Measurements from ENCODE around the gene GADD45GIP1.
A peak's percentile ranks its signal among the peaks of the same experiment; 100 is the strongest.
"Not testable (repeated sequence)": the region's sequence is repeated elsewhere in the genome, so short reads cannot be mapped to it uniquely, and the experiment has no call there.

Gene GADD45GIP1

DNA sequence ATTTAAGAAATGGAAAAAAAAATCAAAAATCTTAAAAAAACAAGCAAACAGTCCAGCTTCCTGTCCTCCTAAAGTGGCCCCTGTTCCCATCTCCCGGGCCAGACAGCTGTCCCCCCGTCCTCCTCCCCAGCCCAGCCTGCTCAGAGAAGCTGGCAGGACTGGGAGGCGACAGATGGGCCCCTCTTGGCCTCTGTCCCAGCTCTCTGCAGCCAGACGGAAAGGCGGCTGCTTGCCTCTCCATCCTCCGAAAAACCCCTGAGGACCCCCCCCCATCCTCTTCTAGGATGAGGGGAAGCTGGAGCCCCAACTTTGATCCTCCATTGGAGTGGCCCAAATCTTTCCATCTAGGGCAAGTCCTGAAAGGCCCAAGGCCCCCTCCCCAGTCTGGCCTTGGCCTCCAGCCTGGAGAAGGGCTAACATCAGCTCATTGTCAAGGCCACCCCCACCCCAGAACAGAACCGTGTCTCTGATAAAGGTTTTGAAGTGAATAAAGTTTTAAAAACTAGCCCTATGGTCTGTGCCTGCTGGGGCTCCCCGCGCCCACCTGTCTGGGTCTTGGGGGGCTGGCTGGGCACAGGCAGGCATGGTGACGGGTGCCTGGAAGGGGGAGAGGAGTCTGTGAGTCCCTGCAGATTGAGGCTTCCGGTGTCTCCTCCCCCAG, 3.8 kb downstream of the GADD45GIP1 start:
- TF ChIP-seq, protein P1, sequence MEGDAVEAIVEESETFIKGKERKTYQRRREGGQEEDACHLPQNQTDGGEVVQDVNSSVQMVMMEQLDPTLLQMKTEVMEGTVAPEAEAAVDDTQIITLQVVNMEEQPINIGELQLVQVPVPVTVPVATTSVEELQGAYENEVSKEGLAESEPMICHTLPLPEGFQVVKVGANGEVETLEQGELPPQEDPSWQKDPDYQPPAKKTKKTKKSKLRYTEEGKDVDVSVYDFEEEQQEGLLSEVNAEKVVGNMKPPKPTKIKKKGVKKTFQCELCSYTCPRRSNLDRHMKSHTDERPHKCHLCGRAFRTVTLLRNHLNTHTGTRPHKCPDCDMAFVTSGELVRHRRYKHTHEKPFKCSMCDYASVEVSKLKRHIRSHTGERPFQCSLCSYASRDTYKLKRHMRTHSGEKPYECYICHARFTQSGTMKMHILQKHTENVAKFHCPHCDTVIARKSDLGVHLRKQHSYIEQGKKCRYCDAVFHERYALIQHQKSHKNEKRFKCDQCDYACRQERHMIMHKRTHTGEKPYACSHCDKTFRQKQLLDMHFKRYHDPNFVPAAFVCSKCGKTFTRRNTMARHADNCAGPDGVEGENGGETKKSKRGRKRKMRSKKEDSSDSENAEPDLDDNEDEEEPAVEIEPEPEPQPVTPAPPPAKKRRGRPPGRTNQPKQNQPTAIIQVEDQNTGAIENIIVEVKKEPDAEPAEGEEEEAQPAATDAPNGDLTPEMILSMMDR (IDR thresholded peaks at IDR 0.05; ENCODE audit: low read depth, low read length, missing control alignments): no peak
- no peak overlapping the region for H3K4me3 ChIP-seq (ENCODE audit: low read depth, low read length)
- in situ Hi-C loops (cut with HindIII; ENCODE audit: low sequenced_read_pairs): no loop called here
- DNase-seq (ENCODE audit: low read depth): no peak

DNA sequence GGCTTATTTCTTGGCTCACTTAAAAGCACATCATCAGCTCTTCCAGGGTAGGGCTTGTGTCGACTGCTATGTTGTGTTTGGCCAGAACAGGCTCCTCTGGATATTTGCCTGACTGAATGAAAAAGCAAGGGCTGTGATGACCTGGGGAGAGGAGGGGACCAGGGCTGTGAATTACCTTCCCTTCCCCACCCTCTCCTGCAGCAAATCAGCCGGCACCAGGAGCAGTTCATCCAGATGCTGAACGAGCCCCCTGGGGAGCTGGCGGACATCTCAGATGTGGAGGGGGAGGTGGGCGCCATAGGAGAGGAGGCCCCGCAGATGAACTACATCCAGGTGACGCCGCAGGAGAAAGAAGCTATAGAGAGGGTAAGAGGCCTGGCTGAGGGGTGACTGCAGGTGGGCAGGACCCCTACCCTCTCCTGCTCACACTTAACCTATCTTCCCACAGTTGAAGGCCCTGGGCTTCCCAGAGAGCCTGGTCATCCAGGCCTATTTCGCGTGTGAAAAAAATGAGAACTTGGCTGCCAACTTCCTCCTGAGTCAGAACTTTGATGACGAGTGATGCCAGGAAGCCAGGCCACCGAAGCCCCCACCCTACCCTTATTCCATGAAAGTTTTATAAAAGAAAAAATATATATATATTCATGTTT, 4.4 kb downstream of the GADD45GIP1 start:
- in situ Hi-C loops (cut with HindIII; ENCODE audit: low sequenced_read_pairs): no loop called here
- no peak overlapping the region for H3K4me3 ChIP-seq (ENCODE audit: low read depth, low read length)
- TF ChIP-seq, protein P1 (IDR thresholded peaks at IDR 0.05; ENCODE audit: low read depth, low read length, missing control alignments): no peak
- DNase-seq (ENCODE audit: low read depth): peak; percentile 70

DNA sequence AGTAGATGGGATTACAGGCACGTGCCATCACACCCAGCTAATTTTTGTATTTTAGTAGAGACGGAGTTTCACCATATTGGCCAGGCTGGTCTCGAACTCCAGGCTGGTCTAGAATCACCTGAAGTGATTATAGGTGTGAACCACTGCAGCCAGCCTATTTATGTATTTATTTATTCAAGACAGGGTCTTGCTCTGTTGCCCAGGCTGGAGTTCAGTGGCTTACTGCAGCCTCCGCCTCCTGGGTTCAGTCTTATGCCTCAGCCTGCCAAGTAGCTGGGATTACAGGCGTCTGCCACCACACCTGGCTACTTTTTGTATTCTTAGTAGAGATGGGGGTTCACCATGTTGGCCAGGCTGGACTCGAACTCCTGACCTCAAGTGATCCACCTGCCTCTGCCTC, 5.0 kb downstream of the GADD45GIP1 start:
- H3K4me3 ChIP-seq (ENCODE audit: low read depth, low read length); DNase-seq (ENCODE audit: low read depth); in situ Hi-C loops (cut with HindIII; ENCODE audit: low sequenced_read_pairs): not testable (repeated sequence)

DNA sequence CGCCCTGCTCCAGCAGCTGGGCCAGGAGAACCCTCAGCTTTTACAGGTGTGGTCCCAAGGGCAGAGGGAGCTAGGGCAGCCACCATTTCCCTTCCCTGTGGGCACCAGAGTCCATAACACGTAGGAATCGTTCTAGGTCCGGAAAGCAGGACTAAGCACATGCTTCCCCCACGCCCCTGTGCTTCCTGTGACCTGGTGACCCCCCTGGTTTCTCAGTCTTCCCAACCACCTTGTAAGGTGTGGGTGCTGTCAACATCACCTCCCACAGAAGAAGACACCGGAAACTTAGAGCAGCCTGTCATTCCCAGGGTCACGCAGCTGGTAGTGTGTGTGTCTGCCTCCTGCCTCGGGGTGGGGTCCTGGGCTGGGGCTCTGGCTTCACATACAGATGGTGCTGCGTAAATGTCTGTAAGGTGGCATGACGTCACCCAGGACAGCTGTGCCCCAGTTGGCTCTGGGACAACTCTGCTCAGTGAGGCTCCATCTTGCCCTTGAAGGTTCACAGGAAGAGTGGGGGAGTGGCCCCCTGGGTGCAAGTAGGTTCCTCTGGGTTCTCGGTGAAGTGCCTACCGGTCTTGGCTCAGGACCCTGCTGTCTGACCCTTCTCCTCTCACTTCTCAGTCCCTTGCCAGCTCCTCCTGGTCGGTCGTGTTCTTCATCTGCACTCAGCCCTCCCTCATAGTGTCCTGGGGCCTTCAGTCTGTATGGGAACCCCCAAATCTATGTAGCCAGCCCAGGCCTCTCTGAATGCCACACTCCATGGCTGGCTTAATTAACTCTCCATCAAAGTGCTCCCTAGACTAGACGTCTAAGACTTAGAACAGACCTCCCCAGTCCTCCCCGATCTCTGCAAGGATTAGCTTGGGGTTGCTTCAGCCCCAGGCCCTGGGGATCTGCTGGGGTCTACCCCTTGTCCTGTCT, 7.4 kb downstream of the GADD45GIP1 start:
- DNase-seq (ENCODE audit: low read depth): no peak
- TF ChIP-seq, protein P1 (IDR thresholded peaks at IDR 0.05; ENCODE audit: low read depth, low read length, missing control alignments): no peak
- H3K4me3 ChIP-seq (ENCODE audit: low read depth, low read length): no peak overlapping the region
- in situ Hi-C loops (cut with HindIII; ENCODE audit: low sequenced_read_pairs): no loop called here

DNA sequence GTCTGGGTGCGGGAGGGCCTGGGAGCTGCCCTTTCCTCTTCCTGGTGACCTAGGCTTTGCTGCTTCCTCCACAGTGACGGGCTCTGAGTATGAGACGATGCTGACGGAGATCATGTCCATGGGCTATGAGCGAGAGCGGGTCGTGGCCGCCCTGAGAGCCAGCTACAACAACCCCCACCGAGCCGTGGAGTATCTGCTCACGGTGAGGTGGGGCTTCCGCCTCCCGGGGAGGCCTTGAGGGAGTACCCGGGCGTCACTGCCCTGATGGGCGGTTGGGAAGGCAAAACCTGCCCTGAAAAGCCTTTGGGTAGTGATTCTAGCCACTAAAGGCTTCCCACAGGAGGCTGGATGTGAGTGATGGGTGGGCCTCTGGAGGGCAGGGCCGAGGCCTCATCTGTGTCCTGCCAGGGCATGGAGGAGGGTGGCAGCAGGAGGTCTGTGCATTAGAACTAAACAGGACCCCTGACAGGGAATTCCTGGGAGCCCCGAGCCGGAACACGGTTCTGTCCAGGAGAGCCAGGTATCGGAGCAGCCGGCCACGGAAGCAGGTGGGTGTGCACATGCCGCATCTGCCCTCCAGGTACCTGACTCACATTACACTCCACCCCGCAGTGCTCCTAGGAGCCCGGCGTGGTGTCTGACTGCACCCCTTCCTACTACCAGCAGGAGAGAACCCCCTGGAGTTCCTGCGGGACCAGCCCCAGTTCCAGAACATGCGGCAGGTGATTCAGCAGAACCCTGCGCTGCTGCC, 8.2 kb downstream of the GADD45GIP1 start:
- in situ Hi-C loops (cut with HindIII; ENCODE audit: low sequenced_read_pairs): no loop called here
- no peak for DNase-seq (ENCODE audit: low read depth)
- H3K4me3 ChIP-seq (ENCODE audit: low read depth, low read length): no peak overlapping the region
- TF ChIP-seq, protein P1 (IDR thresholded peaks at IDR 0.05; ENCODE audit: low read depth, low read length, missing control alignments): no peak

DNA sequence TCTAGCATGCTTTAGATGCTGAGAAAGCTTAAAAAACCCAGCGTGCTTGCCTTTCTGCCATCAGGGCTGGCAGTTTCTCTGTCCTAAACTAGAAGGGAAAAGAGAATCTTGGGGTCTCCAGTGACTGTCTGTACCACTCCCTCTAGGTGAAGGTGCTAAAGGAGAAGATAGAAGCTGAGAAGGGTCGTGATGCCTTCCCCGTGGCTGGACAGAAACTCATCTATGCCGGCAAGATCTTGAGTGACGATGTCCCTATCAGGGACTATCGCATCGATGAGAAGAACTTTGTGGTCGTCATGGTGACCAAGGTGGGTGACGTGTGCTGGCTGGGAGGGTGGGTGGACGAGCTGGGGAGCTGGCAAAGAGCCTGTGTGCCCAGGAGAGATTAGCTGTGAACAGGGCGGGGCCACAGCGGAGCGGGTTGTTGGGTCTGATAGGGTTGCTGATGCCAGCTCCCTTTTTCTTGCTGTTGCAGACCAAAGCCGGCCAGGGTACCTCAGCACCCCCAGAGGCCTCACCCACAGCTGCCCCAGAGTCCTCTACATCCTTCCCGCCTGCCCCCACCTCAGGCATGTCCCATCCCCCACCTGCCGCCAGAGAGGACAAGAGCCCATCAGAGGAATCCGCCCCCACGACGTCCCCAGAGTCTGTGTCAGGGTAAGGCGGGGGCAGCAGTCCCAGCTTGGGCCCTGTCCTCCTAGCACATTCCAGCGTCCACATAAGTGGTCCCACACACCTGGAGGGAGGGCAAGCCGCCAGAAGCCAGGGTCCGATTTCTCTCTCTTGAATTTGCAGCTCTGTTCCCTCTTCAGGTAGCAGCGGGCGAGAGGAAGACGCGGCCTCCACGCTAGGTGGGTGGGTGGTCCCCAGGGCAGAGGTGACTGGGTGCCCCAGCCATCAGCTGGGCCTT, 9.1 kb downstream of the GADD45GIP1 start:
- no peak for DNase-seq (ENCODE audit: low read depth)
- in situ Hi-C loops (cut with HindIII; ENCODE audit: low sequenced_read_pairs): no loop called here

More for the DNA sequence above, 9.1 kb downstream of the GADD45GIP1 start:
- H3K4me3 ChIP-seq (ENCODE audit: low read depth, low read length): no peak overlapping the region
- TF ChIP-seq, protein P1 (IDR thresholded peaks at IDR 0.05; ENCODE audit: low read depth, low read length, missing control alignments): no peak

Measured in astrocyte of the cerebellum (primary cell).